Calu3 (cell line): Measurements from ENCODE around the gene PLB1. TPM values are rescaled to one million over a fixed set of nuclear protein-coding genes. Genes with fewer than 3 reads are reported as not detected.

Experiments
- BruUV-seq: library from RNA; stranded (reverse); fragments of 400-500 nt; replicated peaks from 2 replicates; lab custom pipeline; 2021; lab: Mats Ljungman, UMichigan
- CTCF ChIA-PET: fragments of 300-600 bp; sonication (Branson Sonifier 250); formaldehyde crosslinking; loops from one replicate; lab custom pipeline; 2022; ENCODE audit warnings: antibody characterized with exemption; lab: Charles Lee
- DNase-seq: peaks from one replicate; pipeline ENCODE4 v3.0.0; 2022
- H3K27ac Mint-ChIP-seq: one replicate; pipeline ENCODE4 v1.8.0; 2022; ENCODE audit warnings: mixed read lengths; ENCODE audit not compliant: unreplicated experiment
- H3K27me3 Mint-ChIP-seq: one replicate; pipeline ENCODE4 v1.8.0; 2022; ENCODE audit warnings: mixed read lengths; ENCODE audit not compliant: unreplicated experiment
- H3K36me3 Mint-ChIP-seq: one replicate; pipeline ENCODE4 v1.8.0; 2022; ENCODE audit warnings: mild to moderate bottlenecking, moderate library complexity, mixed read lengths; ENCODE audit not compliant: insufficient read depth, unreplicated experiment
- H3K4me1 Mint-ChIP-seq: one replicate; pipeline ENCODE4 v1.8.0; 2022; ENCODE audit warnings: mild to moderate bottlenecking, low read depth, mixed read lengths; ENCODE audit not compliant: unreplicated experiment
- H3K4me3 Mint-ChIP-seq: one replicate; pipeline ENCODE4 v1.8.0; 2022; ENCODE audit warnings: mild to moderate bottlenecking, low read depth, moderate library complexity, mixed read lengths; ENCODE audit not compliant: unreplicated experiment
- H3K9me3 Mint-ChIP-seq: one replicate; pipeline ENCODE4 v1.8.0; 2022; ENCODE audit warnings: low read depth, mixed read lengths; ENCODE audit not compliant: unreplicated experiment
- intact Hi-C: fragments of 100-400 bp; cut with micrococcal nuclease; formaldehyde crosslinking; loops from one replicate; pipeline ENCODE4 v1.10.0; 2022; ENCODE audit not compliant: unreplicated experiment
- total RNA-seq: library from RNA; stranded (reverse); gene quantifications from 2 replicates; pipeline ENCODE4 v1.2.3, GENCODE V29; 2022
- TF ChIP-seq, protein P1 (sequence below): fragments of 200-600 bp; IDR thresholded peaks from one replicate; pipeline ENCODE4 v1.8.0; 2022; ENCODE audit warnings: antibody characterized with exemption; ENCODE audit not compliant: unreplicated experiment

Gene PLB1
- total RNA-seq, 1 experiment from 2014 or later = 1.6 TPM

DNA sequence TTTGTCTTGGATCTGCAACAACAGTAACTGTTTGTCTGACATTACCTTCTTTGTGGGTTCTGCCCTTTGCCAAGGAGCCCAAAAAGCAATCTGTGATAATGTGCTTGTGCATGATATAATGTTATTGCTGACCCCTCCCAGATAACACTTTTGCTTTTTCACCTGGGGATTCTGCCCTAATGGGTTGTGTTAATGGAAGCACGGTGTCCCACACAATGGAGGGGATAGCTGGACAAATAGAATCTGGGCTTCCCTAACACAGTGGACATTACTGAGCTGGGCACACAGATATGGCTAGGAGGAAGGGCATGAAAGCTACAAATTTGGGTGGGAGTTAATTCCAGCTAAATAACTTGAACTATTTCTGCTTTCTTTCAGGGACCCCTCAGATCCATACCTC, 20.6 kb downstream of the PLB1 start:
- Mint-ChIP-seq H3K4me3 (no peak overlapping the region), H3K27me3 (peaks cover 64% of the 10 kb centered on the region), H3K36me3 (no peaks in the 10 kb centered on the region), H3K9me3 (peaks cover 3% of the 10 kb centered on the region), H3K27ac (no peak overlapping the region), H3K4me1 (no peaks in the 10 kb centered on the region)
- no peak for DNase-seq
- TF ChIP-seq, protein P1, sequence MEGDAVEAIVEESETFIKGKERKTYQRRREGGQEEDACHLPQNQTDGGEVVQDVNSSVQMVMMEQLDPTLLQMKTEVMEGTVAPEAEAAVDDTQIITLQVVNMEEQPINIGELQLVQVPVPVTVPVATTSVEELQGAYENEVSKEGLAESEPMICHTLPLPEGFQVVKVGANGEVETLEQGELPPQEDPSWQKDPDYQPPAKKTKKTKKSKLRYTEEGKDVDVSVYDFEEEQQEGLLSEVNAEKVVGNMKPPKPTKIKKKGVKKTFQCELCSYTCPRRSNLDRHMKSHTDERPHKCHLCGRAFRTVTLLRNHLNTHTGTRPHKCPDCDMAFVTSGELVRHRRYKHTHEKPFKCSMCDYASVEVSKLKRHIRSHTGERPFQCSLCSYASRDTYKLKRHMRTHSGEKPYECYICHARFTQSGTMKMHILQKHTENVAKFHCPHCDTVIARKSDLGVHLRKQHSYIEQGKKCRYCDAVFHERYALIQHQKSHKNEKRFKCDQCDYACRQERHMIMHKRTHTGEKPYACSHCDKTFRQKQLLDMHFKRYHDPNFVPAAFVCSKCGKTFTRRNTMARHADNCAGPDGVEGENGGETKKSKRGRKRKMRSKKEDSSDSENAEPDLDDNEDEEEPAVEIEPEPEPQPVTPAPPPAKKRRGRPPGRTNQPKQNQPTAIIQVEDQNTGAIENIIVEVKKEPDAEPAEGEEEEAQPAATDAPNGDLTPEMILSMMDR = no peak
- intact Hi-C loops = no loop called here
- CTCF ChIA-PET = interaction anchor here (0.6 kb wide), 1 partner anchor 391 kb away, joined by 3 read pairs; no protein-coding TSS in a partner anchor
- no TSS peak for BruUV-seq

DNA sequence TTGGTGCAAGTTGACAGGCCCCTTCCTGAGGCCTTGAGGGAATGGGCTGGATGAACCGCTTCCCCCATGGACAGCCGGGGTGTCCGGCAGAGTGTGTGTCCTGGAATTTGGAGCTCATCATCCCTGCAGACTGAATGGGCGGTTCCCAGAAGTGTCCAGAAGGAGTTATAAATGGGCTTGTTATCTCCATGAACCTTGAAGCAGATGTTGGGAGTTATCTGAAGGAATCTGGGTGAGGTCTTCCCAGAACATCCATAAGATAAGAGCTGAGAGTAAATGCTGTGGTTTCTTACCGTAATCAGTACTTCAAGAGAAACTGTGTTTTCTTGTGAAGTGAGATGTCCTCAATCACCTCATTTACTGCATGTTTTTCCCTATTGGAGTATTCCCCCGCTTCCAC, 21.1 kb downstream of the PLB1 start:
- intact Hi-C loops = no loop called here
- CTCF ChIA-PET = interaction anchor here (0.6 kb wide), 1 partner anchor 391 kb away, joined by 3 read pairs; no protein-coding TSS in a partner anchor
- Mint-ChIP-seq H3K4me3 (no peak overlapping the region), H3K27ac (no peak overlapping the region), H3K36me3 (no peaks in the 10 kb centered on the region), H3K27me3 (peaks cover 69% of the 10 kb centered on the region), H3K9me3 (peaks cover 3% of the 10 kb centered on the region), H3K4me1 (no peaks in the 10 kb centered on the region)
- DNase-seq = no peak
- TF ChIP-seq, protein P1 = no peak
- no TSS peak for BruUV-seq

DNA sequence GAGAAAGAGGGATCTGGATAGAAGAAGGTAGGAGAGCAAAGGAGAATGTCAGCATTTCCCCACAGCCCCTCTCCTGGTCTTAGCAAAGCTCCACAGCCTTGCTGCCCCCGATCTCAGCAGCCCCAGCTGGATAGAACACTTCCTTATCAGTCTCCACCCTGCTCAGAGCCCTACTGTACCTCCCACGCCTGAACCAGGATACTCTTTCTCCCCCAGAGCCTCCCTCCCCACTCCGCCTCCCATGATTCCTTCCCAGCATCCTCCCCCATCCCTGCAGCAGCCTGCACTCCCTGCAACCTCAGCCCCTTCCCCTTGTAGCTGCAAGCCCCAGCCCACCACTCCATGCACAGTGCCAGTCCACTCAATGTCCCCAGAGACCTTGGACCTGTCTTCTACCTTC, 25.8 kb downstream of the PLB1 start:
- no peak overlapping the region for H3K27ac Mint-ChIP-seq
- no peaks in the 10 kb centered on the region for H3K9me3 Mint-ChIP-seq
- CTCF ChIA-PET = no interaction called here
- H3K27me3 Mint-ChIP-seq = peaks cover 93% of the 10 kb centered on the region
- no peak for DNase-seq
- BruUV-seq = no TSS peak
- H3K36me3 Mint-ChIP-seq = no peaks in the 10 kb centered on the region
- TF ChIP-seq, protein P1 = no peak
- intact Hi-C loops = no loop called here
- H3K4me1 Mint-ChIP-seq = no peaks in the 10 kb centered on the region
- no peak overlapping the region for H3K4me3 Mint-ChIP-seq

DNA sequence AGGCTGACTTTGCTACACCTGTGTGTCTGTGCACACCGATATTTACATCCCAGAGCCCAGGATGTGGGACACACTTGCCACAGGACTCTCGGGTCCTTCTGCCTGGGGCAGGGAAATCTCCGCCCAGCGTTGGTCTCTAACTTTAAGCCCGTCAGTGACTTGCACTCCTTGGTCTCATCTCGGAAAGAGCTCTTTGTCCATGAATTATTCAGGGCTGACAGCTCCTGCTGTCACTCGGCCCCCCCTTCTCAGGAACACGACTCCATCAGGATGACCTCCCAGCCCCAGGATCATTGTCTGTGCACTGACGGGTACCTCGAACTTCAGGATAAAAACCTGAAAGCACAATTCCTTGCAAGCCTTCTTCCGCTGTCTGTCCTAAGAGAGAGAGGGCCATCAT, 26.6 kb downstream of the PLB1 start:
- BruUV-seq = no TSS peak
- no peaks in the 10 kb centered on the region for H3K4me1 Mint-ChIP-seq
- intact Hi-C loops = no loop called here
- no peak overlapping the region for H3K27ac Mint-ChIP-seq
- H3K4me3 Mint-ChIP-seq = no peak overlapping the region
- TF ChIP-seq, protein P1 = no peak
- H3K9me3 Mint-ChIP-seq = no peaks in the 10 kb centered on the region
- CTCF ChIA-PET = no interaction called here
- H3K36me3 Mint-ChIP-seq = no peaks in the 10 kb centered on the region
- H3K27me3 Mint-ChIP-seq = peaks cover 87% of the 10 kb centered on the region
- DNase-seq = no peak
